ENCODE measurements around the gene SRRD. TPM values are rescaled to one million over a fixed set of nuclear protein-coding genes. Genes with fewer than 3 reads are reported as not detected.

SRRD gene
- total and polyA plus RNA-seq, 2 of the 8 experiments (the other 6 are each of a cell fraction or from before 2014, with no cell fraction given), result 17.1 to 25.3 TPM

DNA sequence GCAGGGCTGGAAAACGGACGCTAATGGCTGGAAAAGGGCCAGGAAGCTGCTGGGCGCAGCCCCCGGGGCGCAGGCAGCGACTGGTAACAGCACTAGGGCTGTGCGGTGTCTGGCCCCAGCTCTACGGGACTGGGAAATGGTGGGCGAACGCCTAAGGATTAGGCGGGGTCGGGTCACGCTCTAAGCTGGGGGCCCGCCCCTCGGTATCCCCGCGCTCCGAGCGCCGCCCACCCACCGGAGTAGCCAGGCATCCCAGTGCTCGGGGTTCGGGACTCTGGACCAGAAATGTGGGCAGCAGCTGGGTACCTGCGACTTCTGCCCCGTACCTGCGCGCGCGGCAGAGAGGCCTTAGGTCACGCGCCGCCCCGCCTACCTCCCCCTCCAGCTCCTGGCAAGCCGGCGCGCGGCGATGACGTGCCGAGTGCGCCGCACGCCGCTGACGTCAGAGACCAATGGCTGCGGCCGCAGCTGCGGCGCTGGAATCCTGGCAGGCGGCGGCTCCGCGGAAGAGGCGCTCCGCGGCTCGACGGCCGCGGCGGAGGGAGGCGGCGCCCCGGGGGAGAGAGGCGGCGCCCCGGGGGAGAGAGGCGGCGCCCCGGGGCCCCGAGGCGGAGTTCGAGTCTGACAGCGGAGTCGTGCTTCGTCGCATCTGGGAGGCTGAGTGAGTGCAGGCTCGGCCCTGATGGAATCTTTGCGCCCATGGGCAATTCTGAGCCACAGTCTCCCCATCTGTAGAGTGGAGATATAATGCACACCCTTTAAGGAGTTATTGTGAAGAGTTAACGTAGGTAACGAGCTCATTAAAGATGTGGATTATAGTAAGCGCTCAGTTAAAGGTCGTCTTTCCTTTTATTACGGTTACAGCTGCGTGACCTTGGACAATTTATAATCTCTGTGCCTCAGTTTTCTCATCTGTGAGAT, at the start of gene SRRD, which contains the start of gene HPS4 (continued):
- TF ChIP-seq, protein P1, sequence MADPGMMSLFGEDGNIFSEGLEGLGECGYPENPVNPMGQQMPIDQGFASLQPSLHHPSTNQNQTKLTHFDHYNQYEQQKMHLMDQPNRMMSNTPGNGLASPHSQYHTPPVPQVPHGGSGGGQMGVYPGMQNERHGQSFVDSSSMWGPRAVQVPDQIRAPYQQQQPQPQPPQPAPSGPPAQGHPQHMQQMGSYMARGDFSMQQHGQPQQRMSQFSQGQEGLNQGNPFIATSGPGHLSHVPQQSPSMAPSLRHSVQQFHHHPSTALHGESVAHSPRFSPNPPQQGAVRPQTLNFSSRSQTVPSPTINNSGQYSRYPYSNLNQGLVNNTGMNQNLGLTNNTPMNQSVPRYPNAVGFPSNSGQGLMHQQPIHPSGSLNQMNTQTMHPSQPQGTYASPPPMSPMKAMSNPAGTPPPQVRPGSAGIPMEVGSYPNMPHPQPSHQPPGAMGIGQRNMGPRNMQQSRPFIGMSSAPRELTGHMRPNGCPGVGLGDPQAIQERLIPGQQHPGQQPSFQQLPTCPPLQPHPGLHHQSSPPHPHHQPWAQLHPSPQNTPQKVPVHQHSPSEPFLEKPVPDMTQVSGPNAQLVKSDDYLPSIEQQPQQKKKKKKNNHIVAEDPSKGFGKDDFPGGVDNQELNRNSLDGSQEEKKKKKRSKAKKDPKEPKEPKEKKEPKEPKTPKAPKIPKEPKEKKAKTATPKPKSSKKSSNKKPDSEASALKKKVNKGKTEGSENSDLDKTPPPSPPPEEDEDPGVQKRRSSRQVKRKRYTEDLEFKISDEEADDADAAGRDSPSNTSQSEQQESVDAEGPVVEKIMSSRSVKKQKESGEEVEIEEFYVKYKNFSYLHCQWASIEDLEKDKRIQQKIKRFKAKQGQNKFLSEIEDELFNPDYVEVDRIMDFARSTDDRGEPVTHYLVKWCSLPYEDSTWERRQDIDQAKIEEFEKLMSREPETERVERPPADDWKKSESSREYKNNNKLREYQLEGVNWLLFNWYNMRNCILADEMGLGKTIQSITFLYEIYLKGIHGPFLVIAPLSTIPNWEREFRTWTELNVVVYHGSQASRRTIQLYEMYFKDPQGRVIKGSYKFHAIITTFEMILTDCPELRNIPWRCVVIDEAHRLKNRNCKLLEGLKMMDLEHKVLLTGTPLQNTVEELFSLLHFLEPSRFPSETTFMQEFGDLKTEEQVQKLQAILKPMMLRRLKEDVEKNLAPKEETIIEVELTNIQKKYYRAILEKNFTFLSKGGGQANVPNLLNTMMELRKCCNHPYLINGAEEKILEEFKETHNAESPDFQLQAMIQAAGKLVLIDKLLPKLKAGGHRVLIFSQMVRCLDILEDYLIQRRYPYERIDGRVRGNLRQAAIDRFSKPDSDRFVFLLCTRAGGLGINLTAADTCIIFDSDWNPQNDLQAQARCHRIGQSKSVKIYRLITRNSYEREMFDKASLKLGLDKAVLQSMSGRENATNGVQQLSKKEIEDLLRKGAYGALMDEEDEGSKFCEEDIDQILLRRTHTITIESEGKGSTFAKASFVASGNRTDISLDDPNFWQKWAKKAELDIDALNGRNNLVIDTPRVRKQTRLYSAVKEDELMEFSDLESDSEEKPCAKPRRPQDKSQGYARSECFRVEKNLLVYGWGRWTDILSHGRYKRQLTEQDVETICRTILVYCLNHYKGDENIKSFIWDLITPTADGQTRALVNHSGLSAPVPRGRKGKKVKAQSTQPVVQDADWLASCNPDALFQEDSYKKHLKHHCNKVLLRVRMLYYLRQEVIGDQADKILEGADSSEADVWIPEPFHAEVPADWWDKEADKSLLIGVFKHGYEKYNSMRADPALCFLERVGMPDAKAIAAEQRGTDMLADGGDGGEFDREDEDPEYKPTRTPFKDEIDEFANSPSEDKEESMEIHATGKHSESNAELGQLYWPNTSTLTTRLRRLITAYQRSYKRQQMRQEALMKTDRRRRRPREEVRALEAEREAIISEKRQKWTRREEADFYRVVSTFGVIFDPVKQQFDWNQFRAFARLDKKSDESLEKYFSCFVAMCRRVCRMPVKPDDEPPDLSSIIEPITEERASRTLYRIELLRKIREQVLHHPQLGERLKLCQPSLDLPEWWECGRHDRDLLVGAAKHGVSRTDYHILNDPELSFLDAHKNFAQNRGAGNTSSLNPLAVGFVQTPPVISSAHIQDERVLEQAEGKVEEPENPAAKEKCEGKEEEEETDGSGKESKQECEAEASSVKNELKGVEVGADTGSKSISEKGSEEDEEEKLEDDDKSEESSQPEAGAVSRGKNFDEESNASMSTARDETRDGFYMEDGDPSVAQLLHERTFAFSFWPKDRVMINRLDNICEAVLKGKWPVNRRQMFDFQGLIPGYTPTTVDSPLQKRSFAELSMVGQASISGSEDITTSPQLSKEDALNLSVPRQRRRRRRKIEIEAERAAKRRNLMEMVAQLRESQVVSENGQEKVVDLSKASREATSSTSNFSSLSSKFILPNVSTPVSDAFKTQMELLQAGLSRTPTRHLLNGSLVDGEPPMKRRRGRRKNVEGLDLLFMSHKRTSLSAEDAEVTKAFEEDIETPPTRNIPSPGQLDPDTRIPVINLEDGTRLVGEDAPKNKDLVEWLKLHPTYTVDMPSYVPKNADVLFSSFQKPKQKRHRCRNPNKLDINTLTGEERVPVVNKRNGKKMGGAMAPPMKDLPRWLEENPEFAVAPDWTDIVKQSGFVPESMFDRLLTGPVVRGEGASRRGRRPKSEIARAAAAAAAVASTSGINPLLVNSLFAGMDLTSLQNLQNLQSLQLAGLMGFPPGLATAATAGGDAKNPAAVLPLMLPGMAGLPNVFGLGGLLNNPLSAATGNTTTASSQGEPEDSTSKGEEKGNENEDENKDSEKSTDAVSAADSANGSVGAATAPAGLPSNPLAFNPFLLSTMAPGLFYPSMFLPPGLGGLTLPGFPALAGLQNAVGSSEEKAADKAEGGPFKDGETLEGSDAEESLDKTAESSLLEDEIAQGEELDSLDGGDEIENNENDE (IDR thresholded peaks at IDR 0.05; ENCODE audit: insufficient replicate concordance, low read length), result no peak
- TF ChIP-seq MAFK (IDR thresholded peaks at IDR 0.05; ENCODE audit: low read depth, low read length) (no peak), JUN (IDR thresholded peaks at IDR 0.05; ENCODE audit: low read depth, low read length) (no peak), GABPA (IDR thresholded peaks at IDR 0.05; ENCODE audit: borderline replicate concordance, insufficient read depth, low read length) (no peak), POLR2AphosphoS5 (IDR thresholded peaks at IDR 0.05; ENCODE audit: low read depth, low read length) (peak; percentile 94), YY1 (IDR thresholded peaks at IDR 0.05; ENCODE audit: low read depth, low read length) (peak; percentile 96), BRCA1 (IDR thresholded peaks at IDR 0.05; ENCODE audit: low read depth, low read length) (no peak), SRF (IDR thresholded peaks at IDR 0.05; ENCODE audit: low read depth, low read length) (peak; percentile 91), SIX5 (IDR thresholded peaks at IDR 0.05; ENCODE audit: low read depth, low read length) (no peak)
